ENCODE data around the gene CCDC149. TPM values are rescaled to one million over a fixed set of nuclear protein-coding genes. Genes with fewer than 3 reads are reported as not detected.

Gene CCDC149
- polyA plus RNA-seq, 1 experiment: 10.2 TPM

- ChIA-PET POLR2A (no interaction called here), CTCF (no interaction called here)
- DNase-seq (ENCODE audit: low read depth): no peak
- no peak for TF ChIP-seq CTCF (IDR thresholded peaks at IDR 0.05; ENCODE audit: insufficient read depth, low read depth, low read length)
- no peak overlapping the region for H3K4me3 ChIP-seq (ENCODE audit: low read depth, low read length)
- no peaks in the 10 kb centered on the region; the same call in 1 of the 2 replicates for H3K36me3 ChIP-seq (ENCODE audit: control insufficient read depth, insufficient read depth, low read length)
- no peaks in the 10 kb centered on the region for H3K27me3 ChIP-seq (ENCODE audit: control insufficient read depth, insufficient read depth, low read length)
Observed at GRCh38 chr4:24849351-24849750, 63.5 kb downstream of the CCDC149 start.

GRCh38 chr4:24846716-24847115 is 66.1 kb downstream of the CCDC149 start:
- CTCF ChIA-PET: no interaction called here

DNA sequence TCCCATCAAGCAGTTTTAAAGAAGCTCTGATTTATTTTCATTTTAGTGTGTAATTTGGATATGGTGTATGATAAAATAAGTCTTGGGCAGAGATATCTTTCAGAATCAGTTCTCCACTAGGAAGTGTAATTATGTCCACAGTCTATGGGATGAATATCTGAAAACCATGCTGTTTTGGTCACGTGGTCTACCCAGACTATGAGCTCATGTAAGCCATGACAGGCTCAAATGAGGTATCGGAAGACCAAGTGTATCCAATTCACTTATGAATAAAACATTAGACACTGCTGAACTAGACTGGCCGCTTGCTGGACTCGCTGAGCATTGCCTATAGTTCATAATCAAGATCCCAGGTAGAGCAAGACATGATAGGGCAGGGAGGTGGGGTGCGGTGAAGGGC is 66.9 kb downstream of the CCDC149 start:
- POLR2A ChIA-PET: no interaction called here
- H3K36me3 ChIP-seq (ENCODE audit: control insufficient read depth, insufficient read depth, low read length): no peaks in the 10 kb centered on the region; the same call in 1 of the 2 replicates
- H3K4me3 ChIP-seq (ENCODE audit: low read depth, low read length): no peak overlapping the region
- CTCF ChIA-PET: no interaction called here
- H3K27me3 ChIP-seq (ENCODE audit: control insufficient read depth, insufficient read depth, low read length): no peaks in the 10 kb centered on the region
- no peak for DNase-seq (ENCODE audit: low read depth)
- no peak for TF ChIP-seq CTCF (IDR thresholded peaks at IDR 0.05; ENCODE audit: insufficient read depth, low read depth, low read length)

More at GRCh38 chr4:24846716-24847115, 66.1 kb downstream of the CCDC149 start:
- no peak for TF ChIP-seq CTCF (IDR thresholded peaks at IDR 0.05; ENCODE audit: insufficient read depth, low read depth, low read length)
- POLR2A ChIA-PET: no interaction called here
- no peaks in the 10 kb centered on the region; the same call in 1 of the 2 replicates for H3K36me3 ChIP-seq (ENCODE audit: control insufficient read depth, insufficient read depth, low read length)
- DNase-seq (ENCODE audit: low read depth): no peak
- no peak overlapping the region for H3K4me3 ChIP-seq (ENCODE audit: low read depth, low read length)
- no peaks in the 10 kb centered on the region for H3K27me3 ChIP-seq (ENCODE audit: control insufficient read depth, insufficient read depth, low read length)

GRCh38 chr4:24845132-24845531 is 67.7 kb downstream of the CCDC149 start:
- POLR2A ChIA-PET: no interaction called here
- CTCF ChIA-PET: no interaction called here
- TF ChIP-seq CTCF (IDR thresholded peaks at IDR 0.05; ENCODE audit: insufficient read depth, low read depth, low read length): no peak
- no peak overlapping the region for H3K4me3 ChIP-seq (ENCODE audit: low read depth, low read length)
- DNase-seq (ENCODE audit: low read depth): no peak
- H3K36me3 ChIP-seq (ENCODE audit: control insufficient read depth, insufficient read depth, low read length): peaks cover 1% of the 10 kb centered on the region; the same call in 1 of the 2 replicates
- H3K27me3 ChIP-seq (ENCODE audit: control insufficient read depth, insufficient read depth, low read length): no peaks in the 10 kb centered on the region

- Histone ChIP-seq H3K4me3 (ENCODE audit: low read depth, low read length) (no peak overlapping the region), H3K27me3 (ENCODE audit: control insufficient read depth, insufficient read depth, low read length) (no peaks in the 10 kb centered on the region), H3K36me3 (ENCODE audit: control insufficient read depth, insufficient read depth, low read length) (peaks cover 1% of the 10 kb centered on the region; the same call in 1 of the 2 replicates)
- ChIA-PET POLR2A (no interaction called here), CTCF (interaction anchor here (0.8 kb wide), 1 partner anchor 25 kb away, joined by 3 read pairs; no protein-coding TSS in a partner anchor)
- TF ChIP-seq CTCF (IDR thresholded peaks at IDR 0.05; ENCODE audit: insufficient read depth, low read depth, low read length): no peak
- DNase-seq (ENCODE audit: low read depth): no peak
Observed at GRCh38 chr4:24843096-24843495, 69.7 kb downstream of the CCDC149 start.
